ENCODE results near the gene SUN3.

GRCh38 chr7:47942132-47942531 is 86.8 kb downstream of the SUN3 start:
- TF ChIP-seq POLR2A (IDR thresholded peaks at IDR 0.05) (no peak), CTCF (IDR thresholded peaks at IDR 0.05) (no peak), EP300 (IDR thresholded peaks at IDR 0.05; ENCODE audit: low read depth) (no peak), POLR2AphosphoS5 (IDR thresholded peaks at IDR 0.05) (no peak)

Measured in transverse colon (tissue), 4 donors.